GM18907 (cell line): Measurements from ENCODE around the gene DTX2.
"Not testable (repeated sequence)": the region's sequence is repeated elsewhere in the genome, so short reads cannot be mapped to it uniquely, and the experiment has no call there.

Experiments
- ATAC-seq: cut with Tn5 transposase; IDR thresholded peaks from one replicate; pipeline ENCODE4 v1.9.1; 2021; ENCODE audit warnings: mild to moderate bottlenecking, moderate library complexity; ENCODE audit not compliant: unreplicated experiment

The DTX2 gene

DNA sequence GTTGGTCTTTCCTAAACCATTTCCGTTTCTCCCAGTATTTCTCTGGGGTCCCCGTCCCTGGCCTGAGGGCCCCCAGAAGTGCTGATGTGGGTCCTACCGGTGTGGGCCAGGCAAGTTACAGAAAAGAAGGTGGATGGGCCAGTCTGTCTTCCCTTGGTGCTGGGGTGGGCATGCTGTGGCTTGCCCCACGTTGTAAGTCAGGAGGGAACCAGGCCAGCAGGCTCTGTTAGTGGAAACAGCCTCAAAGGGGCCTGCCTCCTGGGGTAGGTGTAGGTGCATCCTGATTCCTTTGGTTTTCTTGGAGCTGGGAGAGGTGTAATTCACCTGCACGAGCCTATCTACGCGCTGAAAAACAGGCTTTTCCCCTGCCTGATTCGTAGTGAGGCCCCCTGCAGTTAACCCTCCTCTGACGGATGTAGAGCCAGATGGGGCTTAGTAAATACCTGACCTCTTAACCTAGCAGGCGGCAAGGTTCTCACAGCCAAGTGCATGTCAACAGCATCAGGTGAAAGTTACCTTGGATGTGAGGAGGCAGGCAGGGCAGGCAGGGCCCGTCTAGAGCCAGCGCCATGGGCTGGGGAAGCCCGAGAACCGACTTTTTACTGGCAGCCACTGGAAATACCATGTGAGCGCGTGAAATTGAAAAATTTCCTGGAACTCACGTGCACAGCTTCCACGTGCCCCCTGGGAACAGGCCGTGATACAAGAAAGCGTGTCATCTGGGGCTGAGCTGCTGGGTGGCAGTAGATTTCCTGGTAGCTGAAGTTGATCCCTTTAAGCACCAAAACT is 24.5 kb downstream of the DTX2 start:
- peak; percentile 15 for ATAC-seq

DNA sequence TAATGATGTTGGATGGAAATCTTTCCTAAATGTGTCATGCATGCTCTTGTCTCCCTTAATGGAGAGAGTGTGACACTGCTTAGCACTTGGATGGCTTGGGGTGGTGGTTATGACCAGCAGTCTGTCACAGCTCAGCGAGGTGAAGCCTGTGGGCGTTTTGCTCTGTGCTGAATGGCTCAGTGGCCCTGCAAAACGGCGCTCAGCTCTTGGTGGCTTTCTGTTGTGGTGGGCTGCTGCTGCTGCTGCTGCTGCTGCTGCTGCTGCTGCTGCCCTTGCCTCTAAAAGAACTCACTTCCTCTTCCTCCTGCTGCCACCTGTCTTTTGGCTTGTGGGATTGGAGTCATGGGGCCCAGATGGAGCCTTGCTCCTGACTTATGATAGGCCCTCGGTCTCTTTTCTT is 25.1 kb downstream of the DTX2 start:
- peak; percentile 98 for ATAC-seq

DNA sequence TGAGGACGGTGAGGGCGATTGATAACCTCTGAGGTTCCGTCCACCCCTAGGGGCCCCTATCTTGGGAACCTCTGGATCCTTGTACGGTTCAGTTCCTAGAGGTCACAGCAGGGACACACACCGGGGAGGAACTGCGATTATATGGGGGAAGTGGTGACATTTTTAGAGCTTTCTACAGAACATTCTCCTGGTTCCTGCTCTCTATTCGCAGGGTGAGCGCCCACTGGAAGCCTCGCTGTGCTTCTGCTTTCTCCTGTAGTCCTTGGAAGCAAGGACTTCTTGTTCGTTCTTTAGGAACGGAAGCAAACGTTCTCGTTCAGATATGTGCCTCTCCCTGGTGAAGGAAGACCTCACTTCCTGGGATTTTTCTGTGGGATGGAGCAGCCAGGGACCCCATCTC is 26.5 kb downstream of the DTX2 start:
- not testable (repeated sequence) for ATAC-seq

DNA sequence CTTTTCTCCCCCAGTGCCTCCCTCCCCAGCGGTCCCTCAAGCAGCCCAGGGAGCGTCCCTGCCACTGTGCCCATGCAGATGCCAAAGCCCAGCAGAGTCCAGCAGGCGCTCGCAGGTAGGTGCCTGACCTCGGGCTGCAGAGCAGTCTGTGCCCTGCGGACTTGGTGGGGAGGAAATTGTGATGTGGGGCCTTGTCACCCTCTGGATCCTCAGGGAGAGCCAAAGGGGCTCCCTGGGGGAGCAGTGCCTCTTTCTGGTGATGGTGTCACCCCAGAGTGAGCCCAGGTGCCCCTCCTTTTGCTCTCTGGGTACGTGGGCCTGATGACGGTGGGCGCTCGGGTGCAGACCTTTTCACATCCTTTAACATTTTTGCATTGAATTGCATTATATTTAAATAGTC is 30.6 kb downstream of the DTX2 start:
- ATAC-seq, result not testable (repeated sequence)

DNA sequence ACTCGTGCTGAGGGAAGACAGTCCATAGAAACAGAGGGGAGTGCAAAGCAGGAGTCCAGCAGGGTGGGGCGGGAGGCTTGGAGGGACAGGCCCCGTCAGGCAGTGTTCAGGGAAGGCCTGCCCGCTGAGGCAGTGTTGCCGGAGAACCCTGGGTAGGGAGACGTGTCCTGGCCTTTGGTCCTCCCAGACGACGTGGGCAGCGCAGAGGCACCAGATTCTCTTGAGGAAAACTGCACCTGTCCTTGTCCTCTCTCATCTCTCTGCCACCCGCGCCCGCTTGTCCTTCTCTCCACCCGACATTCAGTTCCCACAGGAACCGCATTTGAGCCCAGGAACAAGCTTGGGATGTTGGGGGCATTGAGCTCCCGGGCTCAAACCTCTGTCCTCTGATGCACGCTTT is 34.2 kb downstream of the DTX2 start:
- not testable (repeated sequence) for ATAC-seq

DNA sequence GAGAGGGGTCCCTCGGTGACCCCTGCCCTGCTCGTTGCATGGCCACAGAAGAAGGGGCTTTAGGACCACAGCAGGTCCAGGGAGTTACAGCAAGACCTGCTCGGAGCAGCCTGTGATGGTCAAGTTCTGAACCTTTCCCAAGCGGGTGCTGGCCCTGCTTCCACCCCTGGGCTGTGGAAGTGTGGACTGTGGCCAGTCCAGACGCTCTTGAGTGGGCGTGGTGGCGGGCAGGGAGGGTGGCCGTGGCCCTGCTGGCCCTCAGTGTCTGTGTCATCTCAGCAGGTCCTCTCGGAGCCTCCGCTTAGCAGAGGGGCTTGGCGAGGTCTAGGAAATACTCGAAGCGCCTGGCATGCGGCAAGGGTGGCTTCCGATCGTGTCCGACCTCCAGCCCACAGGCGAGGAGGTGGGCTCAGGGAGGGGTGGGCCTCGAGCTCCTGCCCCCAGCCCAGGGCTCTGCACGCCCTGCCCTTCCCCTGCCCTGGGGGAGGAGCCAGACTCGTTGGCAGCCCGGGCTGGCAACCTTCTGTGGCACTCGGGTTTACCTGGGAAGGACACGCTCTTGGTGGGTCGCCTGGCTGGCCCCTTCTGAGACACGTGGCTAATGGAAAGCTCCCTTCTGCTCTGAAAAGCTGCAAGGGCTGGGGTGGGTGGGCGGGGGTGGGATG is 36.5 kb downstream of the DTX2 start:
- not testable (repeated sequence) for ATAC-seq

DNA sequence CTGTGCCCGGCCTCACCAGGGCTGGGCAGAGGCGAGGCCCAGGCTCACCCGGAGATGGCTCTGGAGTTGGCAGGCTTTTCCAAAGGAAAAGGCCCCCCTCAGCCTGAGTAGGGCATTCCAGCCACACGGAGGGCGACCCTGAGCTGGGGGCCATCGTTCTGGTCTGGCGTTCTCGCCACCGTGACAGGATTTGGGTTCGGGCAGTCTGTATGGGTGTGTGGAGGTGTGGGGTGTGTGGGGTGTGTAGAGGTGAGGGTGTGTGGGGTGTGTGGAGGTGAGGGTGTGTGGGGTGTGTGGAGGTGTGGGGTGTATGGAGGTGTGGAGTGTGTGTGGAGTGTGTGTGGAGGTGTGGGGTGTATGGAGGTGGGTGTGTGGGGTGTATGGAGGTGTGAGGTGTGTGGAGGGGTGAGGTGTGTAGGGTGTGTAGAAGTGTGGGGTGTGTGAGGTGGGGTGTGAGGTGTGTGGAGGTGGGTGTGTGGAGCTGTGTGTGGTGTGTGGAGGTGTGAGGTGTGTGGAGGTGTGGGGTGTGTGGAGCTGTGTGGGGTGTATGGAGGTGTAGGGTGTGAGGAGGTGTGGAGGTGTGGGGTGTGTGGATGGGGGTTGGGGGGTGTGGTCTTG is 37.2 kb downstream of the DTX2 start:
- ATAC-seq, result not testable (repeated sequence)

DNA sequence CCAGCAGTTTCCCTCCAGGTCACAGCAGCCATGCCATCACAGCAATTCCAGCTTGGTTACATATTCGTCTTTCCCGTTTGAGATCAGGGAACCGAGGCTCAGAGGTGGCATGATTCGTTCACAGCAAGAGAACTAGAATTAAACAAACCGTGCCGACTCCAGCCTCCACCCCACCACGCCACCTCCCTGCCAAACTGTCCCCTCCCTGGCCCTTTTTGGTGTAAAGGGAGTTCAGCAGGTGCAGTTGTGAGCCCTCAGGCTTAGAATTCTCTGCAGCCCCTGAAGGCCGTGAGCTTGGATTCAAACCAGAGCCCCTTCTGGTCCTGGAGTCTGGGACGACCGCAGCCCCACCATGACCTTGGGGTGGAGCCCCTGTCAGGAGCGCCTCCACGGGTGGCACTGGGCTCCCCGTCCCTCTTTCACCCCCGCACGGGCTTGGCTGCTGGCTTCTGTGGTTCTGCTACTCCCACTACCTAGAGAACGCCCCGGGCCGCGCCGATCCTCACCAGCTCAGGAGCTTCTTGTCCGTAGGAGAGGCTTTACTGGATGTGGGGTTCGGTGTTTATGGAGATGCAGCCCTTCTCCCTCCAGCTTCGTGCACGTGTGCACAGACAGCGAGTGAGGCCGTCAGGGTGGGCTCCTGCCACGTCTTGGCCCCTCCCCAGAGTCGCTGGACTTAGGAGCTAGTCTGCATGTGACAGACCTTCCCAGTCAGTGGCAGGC is 37.9 kb downstream of the DTX2 start:
- ATAC-seq, result not testable (repeated sequence)

DNA sequence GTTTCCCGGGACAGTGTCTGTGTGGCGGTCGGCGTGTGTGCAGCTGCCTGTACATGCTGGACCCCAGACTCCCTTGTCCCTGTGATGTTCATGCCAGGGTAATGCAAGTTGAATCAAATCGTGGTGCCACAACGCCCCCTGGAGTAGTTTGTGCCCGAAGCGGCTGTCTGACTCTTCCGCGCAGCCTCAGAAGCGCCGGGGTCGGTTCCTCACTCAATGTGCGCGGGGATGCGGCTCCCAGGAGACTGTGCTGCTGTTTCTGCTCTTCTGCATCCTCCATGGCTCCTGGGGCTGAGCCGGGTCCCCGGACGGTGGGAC is 38.4 kb downstream of the DTX2 start:
- ATAC-seq, result not testable (repeated sequence)

DNA sequence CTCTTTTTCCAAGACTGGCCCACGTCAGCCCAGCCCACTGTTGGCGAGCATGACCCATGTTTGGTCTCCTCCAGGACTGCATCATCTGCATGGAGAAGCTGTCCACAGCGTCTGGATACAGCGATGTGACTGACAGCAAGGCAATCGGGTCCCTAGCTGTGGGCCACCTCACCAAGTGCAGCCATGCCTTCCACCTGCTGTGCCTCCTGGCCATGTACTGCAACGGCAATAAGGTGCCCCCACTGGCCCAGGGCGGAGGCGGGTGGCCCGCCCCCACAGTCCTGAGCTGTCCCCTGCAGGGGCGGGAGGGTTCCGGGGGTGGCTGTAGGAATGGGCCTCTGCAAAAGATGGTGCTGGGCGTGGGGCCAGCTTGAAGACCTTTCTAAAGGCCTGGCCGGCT is 40.7 kb downstream of the DTX2 start:
- not testable (repeated sequence) for ATAC-seq

DNA sequence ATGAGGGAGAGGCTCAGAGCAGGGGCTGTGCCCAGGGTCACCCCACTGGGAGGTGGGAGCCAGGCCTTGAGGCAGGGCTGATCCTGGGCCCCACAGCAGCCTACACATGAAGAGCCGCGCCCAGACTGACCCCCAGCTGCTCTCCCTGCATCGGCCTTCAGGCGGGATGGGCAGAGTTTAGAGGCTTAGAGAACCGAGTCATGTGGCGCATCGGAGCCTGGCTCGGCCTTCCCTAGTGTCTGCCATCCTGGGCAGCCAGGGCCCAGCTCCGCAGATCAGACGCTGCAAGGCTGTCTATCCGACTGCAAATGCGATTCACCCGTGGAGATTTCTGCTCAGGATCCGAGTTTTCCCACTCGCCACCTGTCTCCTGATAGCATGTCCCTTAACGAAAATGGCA is 41.3 kb downstream of the DTX2 start:
- ATAC-seq, result not testable (repeated sequence)

DNA sequence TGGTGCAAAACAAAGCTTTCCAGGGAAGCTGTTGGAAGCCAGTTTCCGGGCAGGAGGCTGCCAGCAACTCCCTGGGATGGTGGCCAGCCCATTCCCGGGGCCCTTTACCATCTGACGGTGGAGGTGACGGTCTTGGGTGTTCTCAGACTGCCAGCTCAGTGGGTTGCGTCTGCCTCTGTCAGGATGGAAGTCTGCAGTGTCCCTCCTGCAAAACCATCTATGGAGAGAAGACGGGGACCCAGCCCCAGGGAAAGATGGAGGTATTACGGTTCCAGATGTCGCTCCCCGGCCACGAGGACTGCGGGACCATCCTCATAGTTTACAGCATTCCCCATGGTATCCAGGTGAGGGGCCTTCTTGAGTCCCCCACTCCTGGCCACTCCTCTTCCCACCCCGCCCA is 41.7 kb downstream of the DTX2 start:
- not testable (repeated sequence) for ATAC-seq

DNA sequence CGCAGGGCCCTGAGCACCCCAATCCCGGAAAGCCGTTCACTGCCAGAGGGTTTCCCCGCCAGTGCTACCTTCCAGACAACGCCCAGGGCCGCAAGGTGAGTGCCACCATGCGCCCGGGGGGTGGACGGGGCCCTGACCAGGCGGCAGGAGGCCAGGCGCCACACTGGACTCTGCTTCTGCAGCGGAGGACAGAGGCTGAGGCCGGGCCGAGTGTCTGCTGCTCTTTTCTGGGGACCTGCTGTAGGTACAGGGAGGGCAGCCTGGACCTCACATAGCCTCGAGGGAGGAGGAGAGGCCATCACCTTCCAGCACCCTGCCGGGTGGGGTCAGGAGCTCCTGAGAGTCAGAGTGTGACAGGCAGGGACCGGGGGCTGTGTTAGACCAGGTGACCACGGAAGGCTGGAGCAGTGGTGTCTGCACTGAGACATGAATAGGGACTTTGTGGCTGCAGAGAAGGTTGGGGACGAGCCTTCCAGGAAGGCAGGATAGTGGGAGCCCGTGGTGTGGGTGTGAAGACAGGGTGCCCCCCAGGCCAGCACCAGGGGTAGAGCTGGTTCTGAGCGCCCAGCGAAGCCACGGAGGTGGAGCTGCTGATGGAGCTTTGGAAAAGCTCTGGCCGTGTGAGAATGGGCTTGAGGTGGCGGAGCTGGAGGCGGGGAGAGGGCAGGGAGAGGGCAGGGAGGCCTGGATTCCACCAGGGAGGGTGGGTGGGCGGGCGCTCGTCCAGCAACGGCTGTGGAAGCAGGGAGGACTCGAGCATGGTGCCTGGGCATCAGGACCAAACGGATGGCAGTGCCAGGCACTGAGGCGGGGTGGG is 43.0 kb downstream of the DTX2 start:
- ATAC-seq, result not testable (repeated sequence)

DNA sequence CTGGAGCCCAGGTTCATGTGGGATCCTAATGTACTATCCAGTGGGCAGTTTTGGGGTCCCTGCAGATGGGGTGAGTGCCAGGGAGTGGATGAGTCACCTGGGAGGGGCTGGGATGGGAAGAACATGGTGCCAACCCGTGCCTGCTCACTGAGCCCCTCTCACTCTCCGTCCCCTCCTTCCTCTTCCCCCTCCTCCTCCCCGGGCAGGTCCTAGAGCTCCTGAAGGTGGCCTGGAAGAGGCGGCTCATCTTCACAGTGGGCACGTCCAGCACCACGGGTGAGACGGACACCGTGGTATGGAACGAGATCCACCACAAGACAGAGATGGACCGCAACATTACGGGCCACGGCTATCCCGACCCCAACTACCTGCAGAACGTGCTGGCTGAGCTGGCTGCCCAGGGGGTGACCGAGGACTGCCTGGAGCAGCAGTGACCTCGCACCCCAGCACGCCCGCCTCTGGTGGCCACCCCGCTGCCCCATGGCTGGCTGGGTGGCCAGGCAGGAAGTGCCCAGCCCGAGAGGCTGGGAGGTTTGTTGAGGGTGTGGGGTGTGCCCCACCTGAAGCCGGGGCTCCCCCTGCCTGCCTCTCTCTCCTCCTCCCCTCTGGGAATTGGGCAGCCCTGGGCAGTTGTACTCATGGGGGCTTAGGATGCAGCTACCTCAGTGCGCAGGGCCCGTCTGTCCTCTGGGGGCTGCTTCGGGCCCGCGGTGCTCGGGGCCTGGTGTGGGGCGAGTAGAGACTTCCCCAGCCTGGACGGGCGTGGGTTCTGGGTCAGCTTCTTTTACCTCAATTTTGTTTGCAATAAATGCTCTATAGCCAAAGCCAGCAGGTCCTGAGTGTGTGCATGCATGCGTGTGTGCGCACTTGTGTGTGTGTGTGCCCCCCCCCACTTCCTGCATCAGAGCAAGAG is 43.9 kb downstream of the DTX2 start:
- no peak for ATAC-seq

DNA sequence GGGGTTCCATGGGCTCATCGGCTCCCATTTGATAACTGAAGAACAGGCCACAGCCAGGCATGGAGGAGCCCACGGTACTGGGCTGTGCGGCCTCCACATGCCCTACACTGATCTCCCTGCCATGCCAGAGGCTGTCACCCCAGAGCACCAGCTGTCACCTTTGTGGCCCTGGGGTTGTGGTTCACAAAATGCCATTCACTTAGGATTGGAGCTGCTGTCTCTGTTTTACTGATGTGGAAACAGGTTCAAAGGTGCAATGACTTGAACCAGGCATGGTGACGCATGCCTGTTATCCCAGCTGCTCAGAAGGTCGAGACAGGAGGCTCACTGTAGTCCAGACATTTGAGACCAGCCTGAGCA is 44.6 kb downstream of the DTX2 start:
- no peak for ATAC-seq

DNA sequence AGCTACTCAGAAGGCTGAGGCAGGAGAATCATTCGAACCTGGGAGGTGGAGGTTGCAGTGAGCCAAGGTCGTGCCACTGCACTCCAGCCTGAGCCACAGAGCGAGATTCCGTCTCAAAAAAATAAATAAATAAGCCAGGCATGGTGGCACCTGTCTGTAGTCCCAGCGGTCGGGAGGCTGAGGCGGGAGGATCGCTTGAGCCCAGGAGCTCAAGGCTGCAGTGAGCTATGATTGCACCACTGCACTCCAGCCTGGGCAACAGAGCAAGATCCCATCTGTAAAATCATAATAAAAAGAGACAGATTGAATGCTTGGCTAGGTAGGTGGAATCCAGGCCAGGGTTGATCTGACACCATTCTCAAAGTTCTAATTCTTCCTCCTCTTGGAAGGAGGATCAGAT is 45.1 kb downstream of the DTX2 start:
- ATAC-seq, result not testable (repeated sequence)

DNA sequence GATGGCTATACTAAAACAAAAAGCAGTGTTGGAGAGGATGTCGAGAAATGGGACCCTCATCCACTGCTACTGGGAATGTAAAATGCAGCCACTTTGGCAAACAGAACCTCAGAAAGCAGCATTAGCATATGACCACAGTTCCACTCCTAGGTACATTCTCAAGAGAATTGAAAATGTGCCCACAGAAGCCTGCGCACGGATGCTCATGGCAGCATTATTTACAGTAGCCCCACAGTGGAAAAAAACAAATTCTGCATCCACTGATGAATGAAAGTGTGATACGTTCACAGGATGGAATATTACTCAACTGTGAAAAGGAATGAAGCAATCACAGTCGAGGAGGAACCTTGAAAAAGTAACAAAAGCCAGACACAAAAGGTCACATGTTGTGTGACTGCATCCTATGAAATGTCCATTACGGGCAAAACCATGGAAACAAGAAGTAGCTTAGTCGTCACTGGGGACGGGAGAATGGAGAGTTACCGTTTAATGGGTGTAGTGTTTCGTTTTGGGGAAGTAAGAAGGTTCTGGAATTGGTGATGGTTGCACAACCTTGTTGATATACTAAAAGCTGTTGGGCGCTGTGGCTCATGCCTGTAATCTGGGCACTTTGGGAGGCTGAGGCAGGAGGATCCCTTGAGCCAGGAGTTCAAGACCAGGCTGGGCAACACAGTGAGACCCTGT is 46.4 kb downstream of the DTX2 start:
- ATAC-seq, result no peak

DNA sequence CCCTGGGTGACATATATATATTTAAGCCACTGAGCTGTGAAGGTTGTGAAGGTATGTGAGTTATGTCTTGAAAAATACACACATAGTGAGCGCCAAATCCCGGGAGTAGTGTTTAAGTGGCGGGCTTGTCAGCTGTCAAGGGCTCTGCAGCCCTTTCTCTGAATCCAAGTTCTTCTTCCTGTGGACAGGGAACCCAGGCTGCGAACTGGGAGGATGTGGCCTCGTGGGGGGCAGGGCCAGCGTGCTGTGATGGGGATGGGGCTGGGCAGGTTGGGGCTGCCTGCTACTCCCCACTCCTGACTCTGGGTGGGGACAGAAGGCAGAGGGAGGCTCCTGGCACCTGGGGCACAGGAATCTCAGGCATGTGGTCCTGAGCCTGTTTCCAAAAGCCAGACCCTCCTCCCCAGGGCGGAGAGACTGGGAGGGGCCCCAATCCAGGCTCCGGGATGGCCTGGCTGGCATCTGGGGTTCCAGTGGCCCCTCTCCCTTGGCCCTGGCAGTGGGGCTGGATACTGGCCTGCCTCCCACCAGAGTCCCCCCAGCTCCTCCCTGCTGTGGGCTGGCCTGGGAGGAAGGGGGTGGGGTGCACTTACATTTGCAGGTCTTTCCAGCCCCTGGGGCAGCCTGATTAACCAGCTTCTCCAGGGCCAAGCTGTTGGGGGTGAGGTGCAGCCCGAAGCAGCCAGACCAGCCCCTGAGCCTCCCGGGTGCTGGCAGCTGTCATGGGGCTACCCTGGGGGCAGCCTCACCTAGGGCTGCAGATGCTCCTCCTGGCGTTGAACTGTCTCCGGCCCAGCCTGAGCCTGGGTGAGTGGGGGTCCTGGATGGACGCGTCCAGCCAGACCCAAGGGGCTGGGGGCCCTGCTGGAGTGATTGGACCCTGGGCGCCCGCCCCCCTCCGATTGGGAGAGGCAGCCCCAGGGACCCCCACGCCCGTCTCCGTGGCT is 48.7 kb downstream of the DTX2 start, which contains the start of gene UPK3B:
UPK3B (plus strand) TSS at position 622 of the 947 bp plus-strand sequence; CDS start at position 723, 101 bp downstream.
- no peak for ATAC-seq
